Keratinocyte (primary cell): ENCODE measurements around the gene CAND2.

Experiments used
- EZH2 ChIP-seq: IDR thresholded peaks from one replicate; pipeline ENCODE4 v1.6.1; 2012; ENCODE audit warnings: inconsistent platforms, mild to moderate bottlenecking, low read length, moderate library complexity
- TF ChIP-seq, protein P1 (sequence below), 3 experiments: IDR thresholded peaks in 1 of 3; conservative IDR thresholded peaks in 1 of 3; optimal IDR thresholded peaks in 1 of 3; 2 replicates in 2 of 3; 3 replicates in 1 of 3; pipeline versions ENCODE3 to v1.5.1; 2011; ENCODE audit warnings: low read length in 3 of 3, mild to moderate bottlenecking in 3 of 3, moderate library complexity in 2 of 3, control low read depth in 1 of 3, inconsistent platforms in 1 of 3; ENCODE audit not compliant: insufficient read depth in 2 of 3; ENCODE audit errors: extremely low read depth in 1 of 3

- TF ChIP-seq, protein P1, sequence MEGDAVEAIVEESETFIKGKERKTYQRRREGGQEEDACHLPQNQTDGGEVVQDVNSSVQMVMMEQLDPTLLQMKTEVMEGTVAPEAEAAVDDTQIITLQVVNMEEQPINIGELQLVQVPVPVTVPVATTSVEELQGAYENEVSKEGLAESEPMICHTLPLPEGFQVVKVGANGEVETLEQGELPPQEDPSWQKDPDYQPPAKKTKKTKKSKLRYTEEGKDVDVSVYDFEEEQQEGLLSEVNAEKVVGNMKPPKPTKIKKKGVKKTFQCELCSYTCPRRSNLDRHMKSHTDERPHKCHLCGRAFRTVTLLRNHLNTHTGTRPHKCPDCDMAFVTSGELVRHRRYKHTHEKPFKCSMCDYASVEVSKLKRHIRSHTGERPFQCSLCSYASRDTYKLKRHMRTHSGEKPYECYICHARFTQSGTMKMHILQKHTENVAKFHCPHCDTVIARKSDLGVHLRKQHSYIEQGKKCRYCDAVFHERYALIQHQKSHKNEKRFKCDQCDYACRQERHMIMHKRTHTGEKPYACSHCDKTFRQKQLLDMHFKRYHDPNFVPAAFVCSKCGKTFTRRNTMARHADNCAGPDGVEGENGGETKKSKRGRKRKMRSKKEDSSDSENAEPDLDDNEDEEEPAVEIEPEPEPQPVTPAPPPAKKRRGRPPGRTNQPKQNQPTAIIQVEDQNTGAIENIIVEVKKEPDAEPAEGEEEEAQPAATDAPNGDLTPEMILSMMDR (optimal IDR thresholded peaks at IDR 0.05 in 1 of 3, IDR thresholded peaks at IDR 0.05 in 1 of 3, conservative IDR thresholded peaks at IDR 0.05 in 1 of 3; ENCODE audit: extremely low read depth in 1 of 3, insufficient read depth in 2 of 3, low read length in 3 of 3), result no peak
- TF ChIP-seq EZH2, result no peak
Measured at GRCh38 chr3:12838179-12838965, 41.9 kb downstream of the CAND2 start.
